SK-N-SH (cell line): ENCODE data around the gene GALNT1.

Source experiments
- EP300 ChIP-seq, 2 experiments: IDR thresholded peaks; 2 replicates each; pipeline versions ENCODE4 v1.4.0 to v1.6.1; 2012; ENCODE audit warnings: borderline replicate concordance in 1 of 2, low read depth in 1 of 2, low read length in 1 of 2
- NRF1 ChIP-seq: IDR thresholded peaks from 2 replicates; pipeline ENCODE4 v1.6.1; 2012; ENCODE audit warnings: low read depth, mild to moderate bottlenecking, low read length
- TEAD4 ChIP-seq: IDR thresholded peaks from 2 replicates; pipeline ENCODE4 v1.4.0; 2012; ENCODE audit warnings: mild to moderate bottlenecking, borderline replicate concordance; ENCODE audit not compliant: insufficient read depth
- TF ChIP-seq, protein P1 (sequence below): fragments of 200-600 bp; sonication (generic); IDR thresholded peaks from 2 replicates; pipeline ENCODE4 v1.6.1; 2017; ENCODE audit warnings: antibody characterized with exemption, mild to moderate bottlenecking, moderate library complexity

- TF ChIP-seq TEAD4 (no peak), NRF1 (no peak), EP300 (IDR thresholded peaks at IDR 0.05; ENCODE audit: borderline replicate concordance in 1 of 2, low read depth in 1 of 2, low read length in 1 of 2) (no peak)
- TF ChIP-seq, protein P1, sequence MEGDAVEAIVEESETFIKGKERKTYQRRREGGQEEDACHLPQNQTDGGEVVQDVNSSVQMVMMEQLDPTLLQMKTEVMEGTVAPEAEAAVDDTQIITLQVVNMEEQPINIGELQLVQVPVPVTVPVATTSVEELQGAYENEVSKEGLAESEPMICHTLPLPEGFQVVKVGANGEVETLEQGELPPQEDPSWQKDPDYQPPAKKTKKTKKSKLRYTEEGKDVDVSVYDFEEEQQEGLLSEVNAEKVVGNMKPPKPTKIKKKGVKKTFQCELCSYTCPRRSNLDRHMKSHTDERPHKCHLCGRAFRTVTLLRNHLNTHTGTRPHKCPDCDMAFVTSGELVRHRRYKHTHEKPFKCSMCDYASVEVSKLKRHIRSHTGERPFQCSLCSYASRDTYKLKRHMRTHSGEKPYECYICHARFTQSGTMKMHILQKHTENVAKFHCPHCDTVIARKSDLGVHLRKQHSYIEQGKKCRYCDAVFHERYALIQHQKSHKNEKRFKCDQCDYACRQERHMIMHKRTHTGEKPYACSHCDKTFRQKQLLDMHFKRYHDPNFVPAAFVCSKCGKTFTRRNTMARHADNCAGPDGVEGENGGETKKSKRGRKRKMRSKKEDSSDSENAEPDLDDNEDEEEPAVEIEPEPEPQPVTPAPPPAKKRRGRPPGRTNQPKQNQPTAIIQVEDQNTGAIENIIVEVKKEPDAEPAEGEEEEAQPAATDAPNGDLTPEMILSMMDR, result no peak
These were observed 4.3 kb upstream of the GALNT1 start for GRCh38 chr18:35577045-35577848.
